GM12865 (cell line): ENCODE measurements around the gene MEN1.

Experiments
- DNase-seq: peaks from one replicate; pipeline ENCODE4 v3.0.0; 2010; ENCODE audit warnings: low read depth
- H3K4me3 ChIP-seq: 2 replicates; pipeline ENCODE4 v1.5.1; 2011; ENCODE audit warnings: mild to moderate bottlenecking, low read depth, low read length, control low read depth
- CTCF ChIP-seq: IDR thresholded peaks from 2 replicates; pipeline ENCODE4 v1.5.1; 2011; ENCODE audit warnings: low read length, control low read depth, low read depth, inconsistent platforms; ENCODE audit not compliant: insufficient read depth; ENCODE audit errors: missing control alignments

The MEN1 gene

GRCh38 chr11:64764040-64764611 lies 46.2 kb downstream of the MEN1 start:
- DNase-seq: no peak
- H3K4me3 ChIP-seq: no peak overlapping the region
- TF ChIP-seq CTCF: no peak

GRCh38 chr11:64763526-64764039 lies 46.8 kb downstream of the MEN1 start:
- no peak overlapping the region for H3K4me3 ChIP-seq
- no peak for DNase-seq
- TF ChIP-seq CTCF: no peak

- no peak for DNase-seq
- H3K4me3 ChIP-seq: no peak overlapping the region
- TF ChIP-seq CTCF: no peak
Measured at GRCh38 chr11:64762674-64763525, 47.5 kb downstream of the MEN1 start.

- H3K4me3 ChIP-seq: no peak overlapping the region
- TF ChIP-seq CTCF: no peak
- DNase-seq: peak; percentile 38
Measured at GRCh38 chr11:64762277-64762673, 48.1 kb downstream of the MEN1 start.

GRCh38 chr11:64760759-64761420 lies 49.5 kb downstream of the MEN1 start:
- TF ChIP-seq CTCF: no peak
- DNase-seq: no peak
- H3K4me3 ChIP-seq: no peak overlapping the region

GRCh38 chr11:64759722-64760719 lies 50.3 kb downstream of the MEN1 start, which contains the start of gene PYGM:
Gene PYGM (minus strand): TSS chr11:64759974. CDS start chr11:64759898, 76 bp downstream.
- no peak for DNase-seq
- TF ChIP-seq CTCF: no peak
- H3K4me3 ChIP-seq: no peak within 1 kb of the TSS
